ENCODE results near the gene CD300LD.
A peak's percentile ranks its signal among the peaks of the same experiment; 100 is the strongest.
"Not testable (repeated sequence)": the region's sequence is repeated elsewhere in the genome, so short reads cannot be mapped to it uniquely, and the experiment has no call there.

The CD300LD gene

DNA sequence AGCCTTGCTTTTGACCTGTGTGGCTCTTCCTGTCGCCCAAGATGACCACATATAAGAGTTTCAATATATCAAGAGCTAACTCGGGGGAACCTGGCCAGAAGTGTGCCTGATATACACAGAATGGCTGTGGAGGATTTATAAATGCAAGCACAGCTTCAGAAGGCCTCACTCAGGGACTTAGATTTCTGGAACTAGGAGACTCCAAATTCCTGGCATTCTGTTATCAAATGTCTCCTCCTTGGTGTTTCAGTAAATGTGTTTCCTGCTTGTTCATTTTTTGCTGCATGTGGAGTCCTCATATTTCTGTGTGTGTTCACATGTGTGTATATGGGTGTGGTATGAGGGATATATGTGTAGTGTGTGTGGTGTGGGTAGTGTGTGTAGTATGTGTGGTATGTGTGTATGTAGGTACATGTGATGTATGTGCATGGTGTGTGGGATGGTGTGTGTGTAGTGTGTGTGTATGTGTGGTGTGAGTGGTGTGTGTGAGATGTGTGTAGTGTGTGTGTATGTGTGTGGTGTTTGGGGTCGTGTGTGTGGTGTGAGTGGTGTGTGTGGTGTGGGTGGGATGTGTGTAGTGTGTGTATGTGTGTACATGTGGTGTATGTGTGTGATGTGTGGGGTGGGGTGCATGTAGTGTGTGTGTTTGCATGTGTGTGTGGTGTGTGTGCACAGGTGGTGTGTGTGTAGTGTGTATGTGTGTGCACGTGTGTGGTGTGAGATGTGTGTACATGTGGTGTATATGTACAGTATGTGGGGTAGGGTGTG, 23.8 kb downstream of the CD300LD start:
- Histone ChIP-seq H3K36me3 (ENCODE audit: insufficient read depth, low read depth, low read length) (no peaks in the 10 kb centered on the region), H3K4me1 (ENCODE audit: insufficient read depth, low read length) (no peaks in the 10 kb centered on the region), H3K27ac (ENCODE audit: low read length) (no peak overlapping the region), H3K9ac (ENCODE audit: low read depth, low read length) (no peak overlapping the region), H3K4me3 (ENCODE audit: low read length) (no peak overlapping the region), H3K27me3 (ENCODE audit: insufficient read depth, low read length) (no peaks in the 10 kb centered on the region), H3K9me3 (ENCODE audit: insufficient read depth, low read depth, low read length) (no peaks in the 10 kb centered on the region)

DNA sequence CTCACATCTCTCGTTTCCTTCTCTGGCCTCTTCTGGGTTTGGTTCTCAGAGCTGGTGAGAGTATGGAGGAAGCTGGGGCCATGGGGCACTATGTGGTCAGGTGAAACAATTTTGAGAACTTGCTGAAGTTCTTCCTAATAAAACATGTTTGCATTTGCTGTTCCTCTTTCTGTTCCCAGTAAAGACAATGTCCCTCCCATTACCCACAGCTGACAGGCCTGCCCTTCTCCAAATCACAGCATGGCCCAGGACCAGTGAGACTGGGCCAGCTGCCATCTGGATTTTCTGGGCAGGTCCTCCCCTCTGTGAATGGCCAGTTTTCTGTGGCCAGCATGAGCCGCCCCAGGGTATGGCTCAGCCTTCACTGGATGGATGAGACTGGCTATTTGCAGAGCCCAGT, 24.7 kb downstream of the CD300LD start, which contains the start of gene CD300H:
Gene CD300H (minus strand): TSS at position 113 of the 400 bp plus-strand sequence.
- Histone ChIP-seq H3K36me3 (ENCODE audit: insufficient read depth, low read depth, low read length) (no peaks in the 10 kb centered on the region), H3K27me3 (ENCODE audit: insufficient read depth, low read length) (no peaks in the 10 kb centered on the region), H3K9me3 (ENCODE audit: insufficient read depth, low read depth, low read length) (no peaks in the 10 kb centered on the region), H3K9ac (ENCODE audit: low read depth, low read length) (no peak within 1 kb of the TSS), H3K4me3 (ENCODE audit: low read length) (no peak within 1 kb of the TSS), H3K27ac (ENCODE audit: low read length) (no peak within 1 kb of the TSS), H3K4me1 (ENCODE audit: insufficient read depth, low read length) (no peaks in the 10 kb centered on the region)

DNA sequence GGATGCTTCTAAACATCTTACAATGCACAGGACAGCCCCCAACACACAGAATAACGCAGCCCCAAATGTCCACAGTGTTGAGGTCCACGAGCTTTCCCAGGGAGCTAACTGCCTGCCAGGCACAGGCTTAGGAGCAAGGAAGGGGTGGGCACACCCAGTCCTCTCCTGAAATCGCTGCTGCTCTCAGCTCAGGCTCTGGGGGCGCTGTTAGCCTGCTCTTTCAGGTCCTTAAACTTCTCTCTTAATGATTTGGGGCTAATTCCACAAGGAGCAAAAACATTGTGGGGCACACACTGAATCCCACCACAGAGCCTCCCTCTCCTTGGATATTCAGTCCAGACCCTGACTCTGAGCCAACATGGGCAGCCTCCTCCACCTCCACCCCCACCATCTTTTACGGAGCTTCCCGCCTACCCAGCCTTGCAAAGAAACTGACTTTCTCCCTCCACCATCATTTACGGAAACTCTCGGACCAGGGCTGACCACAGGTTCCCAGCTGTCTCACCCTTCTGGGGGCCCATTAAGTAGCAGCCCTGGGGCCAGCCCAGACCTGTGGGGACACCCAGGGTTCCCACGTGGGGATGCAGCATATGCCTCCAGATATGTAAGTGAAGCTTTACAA, 25.8 kb downstream of the CD300LD start:
- no peaks in the 10 kb centered on the region for H3K36me3 ChIP-seq (ENCODE audit: insufficient read depth, low read depth, low read length)
- H3K27ac ChIP-seq (ENCODE audit: low read length) = no peak overlapping the region
- H3K4me3 ChIP-seq (ENCODE audit: low read length) = no peak overlapping the region
- H3K9ac ChIP-seq (ENCODE audit: low read depth, low read length) = no peak overlapping the region
- H3K27me3 ChIP-seq (ENCODE audit: insufficient read depth, low read length) = peaks cover 6% of the 10 kb centered on the region
- H3K9me3 ChIP-seq (ENCODE audit: insufficient read depth, low read depth, low read length) = no peaks in the 10 kb centered on the region
- H3K4me1 ChIP-seq (ENCODE audit: insufficient read depth, low read length) = no peaks in the 10 kb centered on the region

DNA sequence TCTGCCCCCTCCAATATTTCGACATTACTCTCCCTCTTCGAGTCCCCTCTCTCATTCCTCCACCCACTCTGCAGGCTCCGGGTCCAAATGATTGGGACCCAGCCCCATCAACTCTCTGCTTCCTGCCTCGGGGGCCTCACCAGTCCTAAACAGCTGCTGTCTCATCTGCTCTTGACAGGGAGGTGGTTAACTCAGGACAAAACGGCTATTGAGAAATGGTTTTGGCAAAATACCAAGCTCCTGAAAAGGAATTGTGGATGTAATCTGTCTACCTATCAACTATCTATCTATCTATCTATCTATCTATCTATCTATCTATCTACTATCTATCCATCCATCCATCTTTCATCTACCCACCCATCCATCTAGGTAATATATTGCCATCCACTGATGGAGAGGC, 27.0 kb downstream of the CD300LD start:
- H3K4me1 ChIP-seq (ENCODE audit: insufficient read depth, low read length) = no peaks in the 10 kb centered on the region
- no peaks in the 10 kb centered on the region for H3K36me3 ChIP-seq (ENCODE audit: insufficient read depth, low read depth, low read length)
- H3K27ac ChIP-seq (ENCODE audit: low read length) = no peak overlapping the region
- no peak overlapping the region for H3K4me3 ChIP-seq (ENCODE audit: low read length)
- H3K9me3 ChIP-seq (ENCODE audit: insufficient read depth, low read depth, low read length) = no peaks in the 10 kb centered on the region
- H3K27me3 ChIP-seq (ENCODE audit: insufficient read depth, low read length) = peaks cover 16% of the 10 kb centered on the region
- no peak overlapping the region for H3K9ac ChIP-seq (ENCODE audit: low read depth, low read length)

DNA sequence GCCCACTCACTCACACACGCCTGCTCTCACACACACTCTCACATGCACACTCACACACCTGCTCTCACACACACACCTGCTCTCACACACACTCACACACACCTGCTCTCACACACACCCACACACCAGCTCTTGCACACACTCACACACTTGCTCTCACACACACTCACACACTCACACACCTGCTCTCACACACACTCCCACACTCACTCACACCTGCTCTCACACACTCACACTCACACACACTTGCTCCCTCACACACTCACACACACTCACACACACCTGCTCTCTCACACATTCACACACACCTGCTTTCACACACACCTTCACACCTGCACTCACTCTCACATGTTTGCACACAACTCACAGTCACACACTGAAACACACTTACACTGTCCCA, 28.7 kb downstream of the CD300LD start:
- Histone ChIP-seq H3K27me3 (ENCODE audit: insufficient read depth, low read length) (peaks cover 16% of the 10 kb centered on the region), H3K4me1 (ENCODE audit: insufficient read depth, low read length) (peaks cover under 1% of the 10 kb centered on the region; the same call in 1 of the 2 replicates), H3K9ac (ENCODE audit: low read depth, low read length) (no peak overlapping the region), H3K27ac (ENCODE audit: low read length) (no peak overlapping the region), H3K36me3 (ENCODE audit: insufficient read depth, low read depth, low read length) (no peaks in the 10 kb centered on the region), H3K4me3 (ENCODE audit: low read length) (no peak overlapping the region), H3K9me3 (ENCODE audit: insufficient read depth, low read depth, low read length) (no peaks in the 10 kb centered on the region)

DNA sequence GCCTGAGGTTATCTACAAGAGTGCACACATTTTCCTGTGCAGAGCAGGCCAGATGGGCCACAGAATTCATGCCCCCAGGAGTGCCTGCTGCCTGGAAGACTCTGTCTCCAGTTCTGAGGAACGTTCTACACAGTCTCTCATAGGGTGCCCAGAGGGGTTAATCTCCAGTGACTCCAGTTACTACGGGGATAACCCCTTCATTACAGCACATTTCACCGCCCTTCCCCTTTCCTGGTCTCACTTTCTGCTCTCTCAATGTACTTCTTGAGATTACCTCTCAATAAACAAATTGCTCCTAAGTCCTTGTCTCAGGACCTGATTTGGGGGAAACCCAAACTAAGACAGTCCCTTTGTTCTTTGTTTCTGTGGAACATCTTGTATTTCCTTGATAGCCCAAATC, 30.5 kb downstream of the CD300LD start:
- Histone ChIP-seq H3K4me1 (ENCODE audit: insufficient read depth, low read length) (peaks cover 5% of the 10 kb centered on the region; the same call in 1 of the 2 replicates), H3K9ac (ENCODE audit: low read depth, low read length) (no peak overlapping the region), H3K9me3 (ENCODE audit: insufficient read depth, low read depth, low read length) (no peaks in the 10 kb centered on the region), H3K4me3 (ENCODE audit: low read length) (no peak overlapping the region), H3K27ac (ENCODE audit: low read length) (no peak overlapping the region), H3K36me3 (ENCODE audit: insufficient read depth, low read depth, low read length) (no peaks in the 10 kb centered on the region), H3K27me3 (ENCODE audit: insufficient read depth, low read length) (peaks cover 26% of the 10 kb centered on the region)

DNA sequence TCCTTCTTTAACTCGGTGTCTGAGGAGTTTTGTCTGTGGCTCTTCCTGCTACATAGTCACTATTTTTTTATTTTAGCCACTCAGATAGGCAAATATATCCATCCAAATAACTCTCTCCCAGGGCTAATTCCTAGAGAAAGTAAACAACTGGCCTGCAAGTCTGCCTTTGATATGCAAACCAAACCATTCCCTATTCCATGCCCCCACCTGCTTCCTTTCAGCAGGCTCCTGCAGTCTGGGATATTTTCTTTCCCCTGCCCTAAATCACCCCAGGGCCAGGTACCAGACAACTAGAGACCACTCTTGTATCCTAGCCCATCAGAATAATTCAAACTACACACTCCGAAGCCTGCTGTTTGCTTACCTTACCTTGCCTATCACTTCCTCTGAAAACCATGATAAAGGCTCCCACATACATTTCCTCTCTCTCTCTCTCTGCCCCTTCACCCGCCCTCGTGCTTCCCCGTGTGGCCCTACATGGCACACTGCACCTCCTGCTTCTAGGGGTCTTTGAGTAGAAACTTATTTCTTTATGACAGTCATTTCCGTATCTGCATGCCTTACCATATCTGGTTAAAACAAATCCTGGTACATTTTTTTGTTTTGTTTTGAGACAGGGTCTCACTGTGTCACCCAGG, 33.1 kb downstream of the CD300LD start:
- no peaks in the 10 kb centered on the region for H3K36me3 ChIP-seq (ENCODE audit: insufficient read depth, low read depth, low read length)
- H3K9ac ChIP-seq (ENCODE audit: low read depth, low read length) = no peak overlapping the region
- peaks cover 26% of the 10 kb centered on the region for H3K27me3 ChIP-seq (ENCODE audit: insufficient read depth, low read length)
- no peaks in the 10 kb centered on the region for H3K9me3 ChIP-seq (ENCODE audit: insufficient read depth, low read depth, low read length)
- H3K4me1 ChIP-seq (ENCODE audit: insufficient read depth, low read length) = peaks cover 5% of the 10 kb centered on the region; the same call in 1 of the 2 replicates
- H3K4me3 ChIP-seq (ENCODE audit: low read length) = peak overlapping the region; percentile 29; the same call in 1 of the 2 replicates
- no peak overlapping the region for H3K27ac ChIP-seq (ENCODE audit: low read length)

DNA sequence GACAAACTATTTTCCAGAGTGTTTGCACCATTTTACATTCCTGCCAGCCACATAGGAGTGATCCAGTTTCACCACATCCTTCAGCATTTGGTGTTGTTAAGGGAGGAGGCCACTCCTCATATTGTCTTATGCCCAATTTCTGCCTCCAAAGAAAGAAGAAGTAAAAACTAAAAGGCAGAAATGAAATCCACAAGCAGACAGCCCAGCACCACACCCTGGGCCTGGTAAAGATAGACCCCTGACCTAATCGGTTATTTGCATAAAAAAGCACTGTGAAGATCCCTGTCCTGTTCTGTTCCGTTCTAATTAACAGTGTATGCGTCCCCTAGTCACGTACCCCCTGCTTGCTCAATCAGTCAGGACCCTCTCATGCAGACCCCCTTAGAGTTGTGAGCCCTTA, 33.7 kb downstream of the CD300LD start:
- H3K9ac ChIP-seq (ENCODE audit: low read depth, low read length) = not testable (repeated sequence)
- H3K27me3 ChIP-seq (ENCODE audit: insufficient read depth, low read length) = peaks cover 26% of the 10 kb centered on the region

DNA sequence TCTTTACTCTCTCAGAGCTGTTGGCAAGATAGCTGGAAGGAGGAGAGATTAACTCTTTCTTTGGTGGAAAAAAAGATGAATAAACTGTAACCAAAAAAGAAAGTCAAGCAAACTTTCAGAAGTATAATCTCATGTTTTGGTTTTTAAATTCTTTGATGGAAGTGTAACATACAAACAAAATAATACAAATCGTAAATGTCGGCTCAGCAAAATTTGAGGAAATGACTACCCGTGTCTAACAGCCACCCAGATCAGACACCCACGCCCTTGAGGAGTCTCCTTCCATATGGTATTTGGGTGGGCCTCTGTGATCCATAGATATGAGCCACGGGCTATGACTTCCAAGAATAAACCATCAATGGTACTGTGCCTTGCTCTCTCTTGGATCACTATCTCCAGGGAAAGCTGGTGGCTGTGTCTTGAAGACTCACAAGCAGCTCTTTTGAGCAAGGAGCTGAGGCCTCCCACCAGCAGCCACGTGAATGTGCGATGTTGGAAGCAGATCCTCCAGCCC, 36.6 kb downstream of the CD300LD start:
- H3K4me3 ChIP-seq (ENCODE audit: low read length) = no peak overlapping the region
- no peak overlapping the region for H3K27ac ChIP-seq (ENCODE audit: low read length)
- H3K9ac ChIP-seq (ENCODE audit: low read depth, low read length) = no peak overlapping the region
- H3K27me3 ChIP-seq (ENCODE audit: insufficient read depth, low read length) = peaks cover 12% of the 10 kb centered on the region
- H3K36me3 ChIP-seq (ENCODE audit: insufficient read depth, low read depth, low read length) = no peaks in the 10 kb centered on the region
- no peaks in the 10 kb centered on the region for H3K9me3 ChIP-seq (ENCODE audit: insufficient read depth, low read depth, low read length)
- peaks cover 5% of the 10 kb centered on the region; the same call in 1 of the 2 replicates for H3K4me1 ChIP-seq (ENCODE audit: insufficient read depth, low read length)

More for the DNA sequence above, 33.7 kb downstream of the CD300LD start:
- not testable (repeated sequence) for H3K4me1 ChIP-seq (ENCODE audit: insufficient read depth, low read length); H3K9me3 ChIP-seq (ENCODE audit: insufficient read depth, low read depth, low read length); H3K27ac ChIP-seq (ENCODE audit: low read length); H3K36me3 ChIP-seq (ENCODE audit: insufficient read depth, low read depth, low read length)
- H3K4me3 ChIP-seq (ENCODE audit: low read length) = peak overlapping the region; percentile 29; the same call in 1 of the 2 replicates

DNA sequence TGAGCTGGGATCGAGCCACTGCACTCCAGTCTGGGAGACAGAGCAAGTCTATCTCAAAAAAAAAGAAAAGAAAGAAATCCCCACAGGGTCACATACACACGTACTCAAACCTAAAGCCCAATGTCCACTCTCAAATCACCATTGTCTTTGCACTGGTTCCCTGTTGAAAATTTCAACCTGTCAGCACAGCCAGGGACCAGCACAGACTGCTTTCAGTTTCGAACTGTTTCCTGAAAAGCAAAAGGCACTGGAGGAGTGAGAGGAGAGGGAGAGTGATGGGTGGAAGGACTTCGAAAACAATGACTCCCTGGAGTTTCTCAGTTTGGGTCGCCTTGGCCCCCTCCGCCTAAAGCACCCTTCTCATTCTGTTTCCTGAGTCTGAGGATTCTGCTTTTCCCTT, 37.2 kb downstream of the CD300LD start:
- Histone ChIP-seq H3K27me3 (ENCODE audit: insufficient read depth, low read length) (peaks cover 10% of the 10 kb centered on the region), H3K4me1 (ENCODE audit: insufficient read depth, low read length) (peaks cover 5% of the 10 kb centered on the region; the same call in 1 of the 2 replicates), H3K4me3 (ENCODE audit: low read length) (no peak overlapping the region), H3K27ac (ENCODE audit: low read length) (no peak overlapping the region), H3K9ac (ENCODE audit: low read depth, low read length) (no peak overlapping the region), H3K9me3 (ENCODE audit: insufficient read depth, low read depth, low read length) (no peaks in the 10 kb centered on the region), H3K36me3 (ENCODE audit: insufficient read depth, low read depth, low read length) (no peaks in the 10 kb centered on the region)

DNA sequence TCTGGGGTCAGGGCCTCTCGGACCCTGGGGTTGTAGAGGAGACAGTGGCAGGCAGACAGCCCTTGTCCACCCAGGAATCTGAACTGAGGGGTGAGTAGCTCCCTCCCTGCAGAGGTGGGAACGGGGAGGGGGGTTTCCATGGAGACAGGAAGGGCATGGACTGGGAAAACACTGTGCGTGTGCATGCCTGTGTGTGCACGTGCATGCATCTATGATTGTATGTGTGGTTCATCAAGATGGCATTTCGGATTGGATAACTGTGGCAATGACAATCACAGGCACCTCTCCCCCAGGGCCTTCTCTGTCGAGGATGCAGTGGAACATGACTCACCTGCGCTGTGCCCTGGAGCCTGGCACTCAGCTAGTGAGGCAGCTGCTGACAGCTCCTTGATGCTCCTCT, 40.0 kb downstream of the CD300LD start:
- H3K9ac ChIP-seq (ENCODE audit: low read depth, low read length) = no peak overlapping the region
- H3K9me3 ChIP-seq (ENCODE audit: insufficient read depth, low read depth, low read length) = no peaks in the 10 kb centered on the region
- no peak overlapping the region for H3K27ac ChIP-seq (ENCODE audit: low read length)
- H3K36me3 ChIP-seq (ENCODE audit: insufficient read depth, low read depth, low read length) = no peaks in the 10 kb centered on the region
- H3K27me3 ChIP-seq (ENCODE audit: insufficient read depth, low read length) = no peaks in the 10 kb centered on the region; the same call in 1 of the 2 replicates
- H3K4me1 ChIP-seq (ENCODE audit: insufficient read depth, low read length) = no peaks in the 10 kb centered on the region
- no peak overlapping the region for H3K4me3 ChIP-seq (ENCODE audit: low read length)

Measured in iPS-20b (cell line).